ENCODE data around the gene LRIG2. TPM values are rescaled to one million over a fixed set of nuclear protein-coding genes. Genes with fewer than 3 reads are reported as not detected.

The LRIG2 gene
- total RNA-seq, 4 donors from 2014 or later, result 9.4 to 43.7 (median 27.2) TPM

DNA sequence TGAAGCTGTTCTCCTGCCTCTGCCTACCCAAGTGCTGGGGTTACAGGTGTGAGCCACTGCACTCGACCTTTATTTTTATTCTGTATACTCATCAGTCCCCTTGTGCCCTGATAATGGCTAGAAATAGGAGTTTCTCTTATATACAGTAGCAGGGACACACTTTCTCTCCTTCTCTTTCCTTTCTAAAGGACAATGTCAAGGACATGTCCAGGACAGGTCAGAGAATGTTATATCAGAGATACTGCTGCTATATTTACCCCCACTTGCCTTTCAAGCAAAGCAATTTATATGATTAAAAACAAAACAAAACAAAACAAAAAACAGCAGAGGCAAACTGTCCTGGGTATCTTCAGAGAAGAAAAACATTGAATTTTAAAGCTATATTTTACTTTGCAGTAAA, 43.2 kb upstream of the LRIG2 start:
- no peaks in the 10 kb centered on the region for H3K9me3 ChIP-seq
- TF ChIP-seq POLR2AphosphoS5 (IDR thresholded peaks at IDR 0.05), result no peak
- TF ChIP-seq, protein P1, sequence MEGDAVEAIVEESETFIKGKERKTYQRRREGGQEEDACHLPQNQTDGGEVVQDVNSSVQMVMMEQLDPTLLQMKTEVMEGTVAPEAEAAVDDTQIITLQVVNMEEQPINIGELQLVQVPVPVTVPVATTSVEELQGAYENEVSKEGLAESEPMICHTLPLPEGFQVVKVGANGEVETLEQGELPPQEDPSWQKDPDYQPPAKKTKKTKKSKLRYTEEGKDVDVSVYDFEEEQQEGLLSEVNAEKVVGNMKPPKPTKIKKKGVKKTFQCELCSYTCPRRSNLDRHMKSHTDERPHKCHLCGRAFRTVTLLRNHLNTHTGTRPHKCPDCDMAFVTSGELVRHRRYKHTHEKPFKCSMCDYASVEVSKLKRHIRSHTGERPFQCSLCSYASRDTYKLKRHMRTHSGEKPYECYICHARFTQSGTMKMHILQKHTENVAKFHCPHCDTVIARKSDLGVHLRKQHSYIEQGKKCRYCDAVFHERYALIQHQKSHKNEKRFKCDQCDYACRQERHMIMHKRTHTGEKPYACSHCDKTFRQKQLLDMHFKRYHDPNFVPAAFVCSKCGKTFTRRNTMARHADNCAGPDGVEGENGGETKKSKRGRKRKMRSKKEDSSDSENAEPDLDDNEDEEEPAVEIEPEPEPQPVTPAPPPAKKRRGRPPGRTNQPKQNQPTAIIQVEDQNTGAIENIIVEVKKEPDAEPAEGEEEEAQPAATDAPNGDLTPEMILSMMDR (IDR thresholded peaks at IDR 0.05), result no peak
- TF ChIP-seq EP300 (IDR thresholded peaks at IDR 0.05; ENCODE audit: low read depth), result no peak
- TF ChIP-seq POLR2A (IDR thresholded peaks at IDR 0.05), result no peak
- WGBS, 2 donors (ENCODE audit: low coverage in 1 of 2), result 69 to 75% methylated on average over 1 of the region's 1 CpG
- in situ Hi-C loops (cut with MboI; ENCODE audit: low pct_ligation_motif_present in 1 of 4, low pct_unique_long_range_greater_than_20kb in 1 of 4, low sequenced_read_pairs in 3 of 4) (loop anchor here in 1 of 4 donors (25.0 kb wide), 1 partner anchor 293 kb away; no protein-coding TSS in a partner anchor), intact Hi-C loops (cut with DNase I; ENCODE audit: low total_unique reads) (no loop called here)
- no peaks in the 10 kb centered on the region for H3K27me3 ChIP-seq
- H3K36me3 ChIP-seq, result no peaks in the 10 kb centered on the region
- no peak overlapping the region for H3K27ac ChIP-seq
- H3K4me1 ChIP-seq, result peaks cover 0 to 8% (median 4%) of the 10 kb centered on the region in 4 donors
- no peak for DNase-seq
- no peak overlapping the region for H3K4me3 ChIP-seq

DNA sequence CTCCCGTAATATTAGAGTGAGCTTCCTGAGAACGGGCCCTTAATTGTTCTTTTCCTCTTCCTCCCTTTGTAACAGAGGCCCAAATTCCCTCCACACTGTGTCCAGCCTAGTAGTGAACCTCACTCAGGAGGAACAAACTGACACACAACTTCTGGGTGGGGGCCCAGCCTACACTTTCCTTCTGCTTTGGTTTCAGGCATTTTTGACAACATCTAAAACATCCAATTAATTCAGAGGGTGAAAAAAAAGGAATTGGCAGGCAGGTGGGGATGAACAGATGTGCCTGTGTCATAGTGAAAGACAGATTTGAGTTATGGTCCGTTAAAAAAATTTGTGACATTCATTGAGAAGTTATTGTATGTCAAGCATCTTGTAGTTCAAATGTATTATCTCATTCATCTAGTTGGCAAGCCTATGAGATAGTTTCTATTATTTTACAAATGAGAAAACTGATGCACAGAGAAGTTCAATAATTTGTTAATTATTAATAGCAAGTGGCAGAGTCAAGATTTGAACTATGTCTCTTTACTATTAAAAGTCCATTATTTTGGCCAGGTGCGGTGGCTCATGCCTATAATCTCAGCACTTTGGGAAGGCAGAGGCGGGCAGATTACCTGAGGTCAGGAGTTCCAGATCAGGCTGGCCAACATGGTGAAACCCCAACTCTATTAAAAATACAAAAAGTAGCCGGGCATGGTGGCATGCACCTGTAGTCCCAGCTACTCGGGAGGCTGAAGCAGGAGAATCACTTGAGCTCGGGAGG, 41.6 kb upstream of the LRIG2 start:
- H3K4me1 ChIP-seq, result peaks cover 0 to 8% (median 4%) of the 10 kb centered on the region in 4 donors
- 84 to 94% methylated on average over 6 to 8 of the region's 8 CpGs for WGBS, 2 donors (ENCODE audit: low coverage in 1 of 2)
- H3K27ac ChIP-seq, result no peak overlapping the region
- no peak for DNase-seq
- no peaks in the 10 kb centered on the region for H3K9me3 ChIP-seq
- H3K27me3 ChIP-seq, result no peaks in the 10 kb centered on the region
- intact Hi-C loops (cut with DNase I; ENCODE audit: low total_unique reads), result no loop called here
- H3K36me3 ChIP-seq, result no peaks in the 10 kb centered on the region
- no peak overlapping the region for H3K4me3 ChIP-seq
- no peak for TF ChIP-seq EP300 (IDR thresholded peaks at IDR 0.05; ENCODE audit: low read depth)
- in situ Hi-C loops (cut with MboI; ENCODE audit: low pct_ligation_motif_present in 1 of 4, low pct_unique_long_range_greater_than_20kb in 1 of 4, low sequenced_read_pairs in 3 of 4), result loop anchor here in 1 of 4 donors (25.0 kb wide), 1 partner anchor 294 kb away; no protein-coding TSS in a partner anchor

DNA sequence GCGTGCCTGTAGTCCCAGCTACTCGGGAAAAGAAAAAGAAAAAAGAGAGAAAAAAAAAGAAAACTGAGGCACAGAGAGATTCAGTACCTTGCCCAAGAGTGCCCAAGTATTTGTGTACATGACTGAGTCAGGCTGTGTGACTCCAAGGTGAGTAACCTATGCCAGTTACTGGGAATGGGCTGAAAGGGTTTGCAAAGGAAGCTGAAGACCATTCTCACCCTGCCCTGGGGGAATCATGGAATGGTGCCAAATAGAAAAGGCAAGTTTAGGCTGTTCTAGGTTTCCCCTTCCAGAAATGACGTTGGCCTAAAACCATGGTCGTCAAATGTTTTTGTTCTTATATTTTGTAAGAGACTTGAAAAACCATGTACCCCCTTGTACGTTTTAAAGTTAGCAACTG, 37.9 kb upstream of the LRIG2 start:
- Histone ChIP-seq H3K27me3 (no peaks in the 10 kb centered on the region), H3K27ac (no peak overlapping the region), H3K36me3 (no peaks in the 10 kb centered on the region), H3K4me1 (peaks cover 0 to 4% (median 0%) of the 10 kb centered on the region in 4 donors), H3K4me3 (no peak overlapping the region), H3K9me3 (no peaks in the 10 kb centered on the region)
- TF ChIP-seq, protein P1 (IDR thresholded peaks at IDR 0.05), result no peak
- no peak for TF ChIP-seq POLR2AphosphoS5 (IDR thresholded peaks at IDR 0.05)
- no peak for TF ChIP-seq POLR2A (IDR thresholded peaks at IDR 0.05)
- TF ChIP-seq EP300 (IDR thresholded peaks at IDR 0.05; ENCODE audit: low read depth), result no peak
- in situ Hi-C loops (cut with MboI; ENCODE audit: low pct_ligation_motif_present in 1 of 4, low pct_unique_long_range_greater_than_20kb in 1 of 4, low sequenced_read_pairs in 3 of 4) (loop anchor here in 1 of 4 donors (25.0 kb wide), 1 partner anchor 298 kb away; no protein-coding TSS in a partner anchor), intact Hi-C loops (cut with DNase I; ENCODE audit: low total_unique reads) (no loop called here)
- WGBS, 2 donors (ENCODE audit: low coverage in 1 of 2), result 89 to 95% methylated on average over 5 of the region's 5 CpGs
- DNase-seq, result no peak

DNA sequence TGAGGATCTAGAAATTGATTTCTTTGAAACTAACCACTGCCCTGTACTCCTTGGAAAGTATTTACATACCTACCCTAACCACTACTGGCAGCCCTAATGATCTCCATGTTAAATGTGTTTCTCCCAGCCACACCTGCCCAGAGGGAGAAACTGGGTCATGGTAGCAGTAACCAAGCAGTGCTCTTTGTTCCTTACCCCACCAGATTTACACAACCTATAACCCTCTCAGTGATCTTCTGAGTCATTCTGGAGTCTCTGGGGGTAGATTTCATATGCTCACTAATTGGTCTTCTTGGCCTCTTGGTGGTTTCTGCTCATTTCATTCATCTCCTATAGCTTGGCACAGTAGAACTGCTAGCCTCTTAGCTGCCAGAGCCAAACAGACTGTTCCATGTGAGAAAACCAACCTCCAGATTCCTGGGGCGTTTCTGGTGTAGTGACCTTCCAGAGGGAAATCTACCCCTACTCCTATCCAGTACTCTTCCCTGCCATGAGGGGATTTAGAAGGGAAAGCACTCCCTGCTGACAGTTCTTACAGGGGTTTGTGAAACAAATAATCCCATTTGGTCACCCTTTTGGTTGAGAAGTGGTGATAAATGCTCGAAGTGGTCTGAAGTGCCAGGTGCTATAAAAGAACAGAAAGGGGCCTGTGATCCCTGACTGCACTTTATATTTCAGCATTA, 36.2 kb upstream of the LRIG2 start:
- Histone ChIP-seq H3K27me3 (no peaks in the 10 kb centered on the region), H3K9me3 (no peaks in the 10 kb centered on the region), H3K36me3 (no peaks in the 10 kb centered on the region), H3K27ac (no peak overlapping the region), H3K4me3 (no peak overlapping the region), H3K4me1 (peaks cover 0 to 5% (median 2%) of the 10 kb centered on the region in 4 donors)
- WGBS, 2 donors (ENCODE audit: low coverage in 1 of 2), result 75 to 80% methylated on average over 1 to 2 of the region's 2 CpGs
- no peak for DNase-seq
- in situ Hi-C loops (cut with MboI; ENCODE audit: low pct_ligation_motif_present in 1 of 4, low pct_unique_long_range_greater_than_20kb in 1 of 4, low sequenced_read_pairs in 3 of 4) (loop anchor here in 1 of 4 donors (25.0 kb wide), 1 partner anchor 299 kb away; no protein-coding TSS in a partner anchor), intact Hi-C loops (cut with DNase I; ENCODE audit: low total_unique reads) (no loop called here)
- TF ChIP-seq EP300 (IDR thresholded peaks at IDR 0.05; ENCODE audit: low read depth) (no peak), POLR2AphosphoS5 (IDR thresholded peaks at IDR 0.05) (no peak), POLR2A (IDR thresholded peaks at IDR 0.05) (no peak)
- TF ChIP-seq, protein P1 (IDR thresholded peaks at IDR 0.05), result no peak

All from transverse colon (tissue), 4 donors.